GM18505 (cell line): ENCODE data around the gene IKZF4.
"Not testable (repeated sequence)": the region's sequence is repeated elsewhere in the genome, so short reads cannot be mapped to it uniquely, and the experiment has no call there.

ENCODE experiments used
- ATAC-seq: cut with Tn5 transposase; IDR thresholded peaks from one replicate; pipeline ENCODE4 v1.9.1; 2021; ENCODE audit not compliant: unreplicated experiment
- POLR2A ChIP-seq: IDR thresholded peaks from 4 replicates; pipeline ENCODE4 v1.6.1; 2011; ENCODE audit warnings: borderline replicate concordance; ENCODE audit not compliant: insufficient read depth, insufficient read length; ENCODE audit errors: extremely low read depth

Gene IKZF4

GRCh38 chr12:56074396-56074795 lies 53.6 kb downstream of the IKZF4 start:
- ATAC-seq: no peak
- TF ChIP-seq POLR2A: no peak

- not testable (repeated sequence) for ATAC-seq
Measured at GRCh38 chr12:56077966-56078365, 57.1 kb downstream of the IKZF4 start.

GRCh38 chr12:56078427-56078826 lies 57.6 kb downstream of the IKZF4 start:
- ATAC-seq: no peak
- TF ChIP-seq POLR2A: no peak

GRCh38 chr12:56078931-56079722 lies 58.3 kb downstream of the IKZF4 start:
- ATAC-seq: peak; percentile 58
- no peak for TF ChIP-seq POLR2A

- TF ChIP-seq POLR2A: no peak
- no peak for ATAC-seq
Measured at GRCh38 chr12:56079723-56080555, 59.1 kb downstream of the IKZF4 start, which contains the start of gene ERBB3. TSS of gene ERBB3 (plus strand) at chr12:56080165. CDS start at chr12:56080301, 136 bp downstream.

GRCh38 chr12:56080556-56081138 lies 59.8 kb downstream of the IKZF4 start:
- no peak for ATAC-seq

GRCh38 chr12:56081393-56082347 lies 60.8 kb downstream of the IKZF4 start:
- no peak for TF ChIP-seq POLR2A
- no peak for ATAC-seq

More at GRCh38 chr12:56080556-56081138, 59.8 kb downstream of the IKZF4 start:
- TF ChIP-seq POLR2A: no peak

GRCh38 chr12:56082382-56082781 lies 61.5 kb downstream of the IKZF4 start:
- TF ChIP-seq POLR2A: no peak
- no peak for ATAC-seq

- no peak for ATAC-seq
Measured at GRCh38 chr12:56082967-56083366, 62.1 kb downstream of the IKZF4 start.

GRCh38 chr12:56084958-56085543 lies 64.2 kb downstream of the IKZF4 start:
- no peak for ATAC-seq
- TF ChIP-seq POLR2A: no peak

More at GRCh38 chr12:56082967-56083366, 62.1 kb downstream of the IKZF4 start:
- TF ChIP-seq POLR2A: no peak

GRCh38 chr12:56086096-56086495 lies 65.3 kb downstream of the IKZF4 start:
- ATAC-seq: no peak
- TF ChIP-seq POLR2A: no peak

- ATAC-seq: no peak
- no peak for TF ChIP-seq POLR2A
Measured at GRCh38 chr12:56086608-56087007, 65.8 kb downstream of the IKZF4 start.
